NOMO-1 treated with dmso at 0.1 percent for 144 hours (cell line): ENCODE measurements around the gene GPM6B.

Experiments used
- DNase-seq: peaks from one replicate; lab custom pipeline; 2025; ENCODE audit not compliant: unreplicated experiment; lab: John Stamatoyannopoulos, UW

Gene GPM6B

GRCh38 chrX:13825178-13825762, 8.4 kb upstream of the GPM6B start:
- no peak for DNase-seq

- no peak for DNase-seq
These were observed 7.9 kb upstream of the GPM6B start for GRCh38 chrX:13824746-13825145.

DNA sequence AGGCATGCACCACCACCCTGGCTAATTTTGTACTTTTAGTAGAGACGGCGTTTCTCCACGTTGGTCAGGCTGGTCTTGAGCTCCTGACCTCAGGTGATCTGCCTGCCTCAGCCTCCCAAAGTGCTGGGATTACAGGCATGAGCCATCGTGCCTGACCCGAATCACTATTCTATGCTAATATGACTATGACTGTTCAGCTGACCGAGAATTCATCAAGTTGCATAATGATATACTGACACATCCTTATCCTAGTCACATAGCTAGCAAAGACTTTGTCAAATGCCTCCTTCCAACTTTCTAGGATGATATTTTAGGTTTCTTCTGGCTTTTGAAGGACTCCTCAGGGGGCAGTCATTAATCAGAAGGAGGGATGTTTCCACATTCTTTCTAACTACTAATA, 4.8 kb upstream of the GPM6B start:
- DNase-seq = no peak

GRCh38 chrX:13816176-13816575, 717 bp downstream of the GPM6B start:
- no peak for DNase-seq

GRCh38 chrX:13815664-13816063, 1.2 kb downstream of the GPM6B start:
- DNase-seq = no peak

- DNase-seq = no peak
These were observed 8.0 kb downstream of the GPM6B start for GRCh38 chrX:13808865-13809264.

- DNase-seq = no peak
These were observed 8.6 kb downstream of the GPM6B start for GRCh38 chrX:13808293-13808692.

GRCh38 chrX:13805241-13805640, 11.7 kb downstream of the GPM6B start:
- no peak for DNase-seq

- DNase-seq = no peak
These were observed 13.8 kb downstream of the GPM6B start for GRCh38 chrX:13803116-13803515.

- no peak for DNase-seq
These were observed 18.7 kb downstream of the GPM6B start for GRCh38 chrX:13798184-13798583.

GRCh38 chrX:13797512-13797911, 19.4 kb downstream of the GPM6B start:
- no peak for DNase-seq

DNA sequence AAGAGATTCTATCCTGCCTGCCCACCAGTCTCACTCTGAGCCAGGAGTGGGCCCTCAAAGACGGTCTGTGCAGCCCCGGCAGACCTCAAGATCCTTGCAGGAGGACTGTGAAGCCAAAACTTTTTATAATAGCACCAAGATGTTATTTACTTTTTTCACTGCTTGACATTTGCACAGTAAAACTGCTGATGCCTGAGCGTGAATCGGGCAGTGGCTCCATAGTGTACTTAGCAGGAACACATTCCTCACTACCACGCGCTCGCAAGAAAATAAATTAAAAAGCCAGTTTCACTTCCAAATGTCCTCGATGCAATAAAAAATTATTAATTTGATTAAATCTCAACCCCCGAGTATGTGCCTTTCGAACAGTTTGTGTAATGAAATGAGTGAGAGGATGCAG, 22.5 kb downstream of the GPM6B start:
- no peak for DNase-seq

- DNase-seq = no peak
These were observed 23.0 kb downstream of the GPM6B start for GRCh38 chrX:13793897-13794296.

DNA sequence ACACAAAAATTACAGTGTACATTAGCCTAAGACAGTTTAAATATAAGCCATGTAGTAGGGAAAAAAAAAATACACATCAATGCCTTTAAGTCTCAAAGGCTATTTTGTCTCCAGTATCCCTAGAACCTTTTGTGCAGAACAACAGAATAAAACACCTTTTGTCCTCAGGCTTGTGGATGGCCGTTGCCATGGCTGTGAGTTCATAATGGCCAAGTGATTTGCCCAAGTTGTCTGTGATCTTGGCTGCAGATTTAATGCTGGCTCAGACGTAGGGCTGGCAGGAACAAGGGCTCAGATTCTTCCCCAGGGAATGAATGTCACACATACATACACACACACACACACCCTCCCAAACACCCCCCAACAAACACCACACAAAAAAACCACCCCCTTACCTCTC, 25.3 kb downstream of the GPM6B start:
- no peak for DNase-seq

- no peak for DNase-seq
These were observed 25.7 kb downstream of the GPM6B start for GRCh38 chrX:13791145-13791544.

DNA sequence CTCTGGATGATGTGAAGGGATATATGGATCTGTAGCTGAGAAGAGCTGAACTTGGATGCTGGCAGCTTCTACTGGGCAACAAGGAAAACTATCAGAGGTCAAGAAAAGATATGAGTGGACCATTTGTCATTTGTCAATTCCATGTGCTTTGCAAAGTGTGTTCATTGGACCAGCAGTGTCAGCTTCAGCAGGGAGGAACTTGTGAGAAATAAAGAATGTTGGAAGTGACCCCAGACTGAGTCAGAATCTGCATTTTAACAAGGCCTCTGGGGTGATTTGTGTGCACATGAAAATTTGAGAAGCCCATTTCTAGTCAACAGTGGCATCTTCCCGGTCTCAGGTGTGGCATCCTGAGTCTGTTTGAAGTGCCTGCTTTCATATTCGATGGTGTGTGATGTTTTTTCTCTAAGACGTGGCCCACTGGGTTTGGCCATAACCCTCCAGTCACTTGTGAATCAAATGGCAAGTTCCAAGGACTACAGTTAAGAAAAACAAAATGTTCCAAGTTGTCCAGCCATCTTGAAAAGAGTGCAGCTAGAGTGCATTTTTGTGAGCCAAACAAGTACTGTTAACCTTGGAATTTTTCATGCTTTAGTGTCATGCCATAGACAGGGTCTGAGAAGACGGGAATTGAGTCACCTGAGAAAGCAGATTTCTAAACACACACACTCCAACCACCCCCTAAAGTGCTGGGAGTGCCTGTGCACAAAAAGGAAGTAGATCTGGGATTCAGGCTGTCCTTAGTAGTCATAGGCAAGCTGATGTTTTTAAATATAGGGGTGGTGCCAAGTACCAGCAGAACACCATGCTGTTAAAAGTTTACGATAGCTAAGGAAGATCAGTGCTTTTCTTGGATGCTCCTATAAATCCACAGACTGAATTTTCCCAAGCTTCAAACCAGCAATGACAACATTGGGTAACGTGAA, 26.4 kb downstream of the GPM6B start:
- no peak for DNase-seq

GRCh38 chrX:13786048-13786447, 30.8 kb downstream of the GPM6B start:
- no peak for DNase-seq

- no peak for DNase-seq
These were observed 35.9 kb downstream of the GPM6B start for GRCh38 chrX:13780868-13781427.

DNA sequence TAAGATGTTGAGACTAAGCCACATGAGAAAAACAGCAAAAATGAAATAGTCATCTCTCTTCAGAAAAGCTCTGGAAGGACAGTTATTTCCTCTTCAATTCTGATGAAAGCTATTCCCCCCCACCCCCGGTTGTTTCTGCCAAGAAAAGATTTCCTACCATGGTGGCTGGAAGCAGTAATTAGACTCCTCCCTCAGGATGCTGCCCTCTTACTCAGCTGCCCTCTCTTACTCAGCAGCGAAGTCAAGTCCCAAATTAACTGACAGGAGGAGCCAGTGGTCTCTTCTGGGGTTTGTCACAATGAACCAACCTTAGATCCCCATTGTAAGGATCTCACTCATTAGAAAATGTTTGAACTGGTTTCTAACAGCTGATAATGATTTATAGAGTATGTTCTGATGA, 38.0 kb downstream of the GPM6B start:
- no peak for DNase-seq

- no peak for DNase-seq
These were observed 40.5 kb downstream of the GPM6B start for GRCh38 chrX:13776387-13776786.

DNA sequence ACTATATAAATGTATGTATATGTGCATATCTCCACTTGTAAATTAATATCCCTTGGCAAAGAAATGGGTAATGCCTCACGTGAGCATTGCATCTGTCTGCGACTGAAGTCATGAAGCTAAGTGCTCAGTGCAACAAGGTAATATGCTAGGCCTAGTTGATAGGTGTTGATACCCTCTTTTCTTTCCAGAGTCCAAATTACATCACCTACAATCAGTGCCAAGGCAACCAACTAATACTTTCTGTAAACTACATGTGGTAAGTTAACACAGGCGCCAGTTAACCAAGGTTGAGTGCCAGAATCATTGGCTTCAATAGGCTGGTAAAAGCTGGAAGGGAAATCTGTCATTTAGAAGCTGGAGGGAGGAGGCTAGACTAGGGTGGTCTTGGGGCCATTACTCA, 41.1 kb downstream of the GPM6B start:
- no peak for DNase-seq

GRCh38 chrX:13774696-13775095, 42.2 kb downstream of the GPM6B start:
- DNase-seq = no peak
